Renal pelvis (tissue), 4 donors: ENCODE results near the gene CCHCR1. TPM values are rescaled to one million over a fixed set of nuclear protein-coding genes. Genes with fewer than 3 reads are reported as not detected.

Source experiments
- DNase-seq: peaks from one replicate; pipeline ENCODE4 v3.0.0-alpha.2; 2013
- polyA plus RNA-seq, 3 donors: library from polyadenylated mRNA; unstranded; fragments of 120-200 nt; gene quantifications; one replicate each; pipeline ENCODE4 v1.2.1, GENCODE V29; 2013; ENCODE audit not compliant: insufficient read length in 3 of 3

Gene CCHCR1
- polyA plus RNA-seq, 3 donors, result 35.4 to 48.5 (median 41.7) TPM

- DNase-seq, result no peak
Observed at GRCh38 chr6:31111712-31112111, 45.9 kb downstream of the CCHCR1 start.

GRCh38 chr6:31110825-31111582 lies 46.6 kb downstream of the CCHCR1 start:
- no peak for DNase-seq

GRCh38 chr6:31107052-31107451 lies 50.5 kb downstream of the CCHCR1 start:
- DNase-seq, result no peak

GRCh38 chr6:31103136-31103535 lies 54.5 kb downstream of the CCHCR1 start:
- no peak for DNase-seq

- no peak for DNase-seq
Observed at GRCh38 chr6:31098449-31098938, 59.1 kb downstream of the CCHCR1 start.

GRCh38 chr6:31096656-31097055 lies 60.9 kb downstream of the CCHCR1 start:
- no peak for DNase-seq

- DNase-seq, result no peak
Observed at GRCh38 chr6:31096215-31096614, 61.4 kb downstream of the CCHCR1 start.

- DNase-seq, result no peak
Observed at GRCh38 chr6:31094389-31094881, 63.2 kb downstream of the CCHCR1 start.

GRCh38 chr6:31092769-31093505 lies 64.7 kb downstream of the CCHCR1 start:
- DNase-seq, result no peak

Other genes starting within 250 kb of the CCHCR1 start
- 10 to 100 TPM; 48.1 to 50.5 (median 48.9) TPM for gene GTF2H4, start 249.6 kb downstream of the CCHCR1 start, polyA plus RNA-seq
- 10 to 100 TPM; 45.6 to 64.7 (median 55.3) TPM for gene VARS2, start 243.6 kb downstream of the CCHCR1 start, polyA plus RNA-seq
- 1 to 10 TPM in 2 of 3 donors, under 1 TPM in 1; 0.63 to 1.7 (median 1.2) TPM for gene SFTA2, start 225.6 kb downstream of the CCHCR1 start, polyA plus RNA-seq
- gene MUCL3, start 216.8 kb downstream of the CCHCR1 start, polyA plus RNA-seq, result under 1 TPM; 0.07 to 0.13 (median 0.09) TPM
- gene MUC21, start 174.1 kb downstream of the CCHCR1 start, polyA plus RNA-seq, result under 1 TPM in 1 of 3 donors, not detected in 2; 0.09 TPM
- not detected for gene MUC22, start 147.3 kb downstream of the CCHCR1 start, polyA plus RNA-seq
- gene C6orf15, start 45.2 kb downstream of the CCHCR1 start, polyA plus RNA-seq, result not detected
- gene PSORS1C1, start 43.0 kb downstream of the CCHCR1 start, polyA plus RNA-seq, result under 1 TPM in 1 of 3 donors, not detected in 2; 0.36 TPM
- gene CDSN, start 37.4 kb downstream of the CCHCR1 start, polyA plus RNA-seq, result under 1 TPM in 1 of 3 donors, not detected in 2; 0.06 TPM
- gene PSORS1C2, start 18.7 kb downstream of the CCHCR1 start, polyA plus RNA-seq, result under 1 TPM in 1 of 3 donors, not detected in 2; 0.10 TPM
- gene TCF19, start 787 bp upstream of the CCHCR1 start, polyA plus RNA-seq, result 10 to 100 TPM; 16.3 to 21.4 (median 17.3) TPM
- 1 to 10 TPM; 1.9 to 9.2 (median 7.2) TPM for gene POU5F1, start 12.9 kb upstream of the CCHCR1 start, polyA plus RNA-seq
- 100 to 1,000 TPM in 2 of 3 donors, 10 to 100 TPM in 1; 75.0 to 156 (median 150) TPM for gene HLA-C, start 114.3 kb upstream of the CCHCR1 start, polyA plus RNA-seq
- gene HLA-B, start 199.4 kb upstream of the CCHCR1 start, polyA plus RNA-seq, result 100 to 1,000 TPM; 104 to 117 (median 116) TPM
- 10 to 100 TPM in 2 of 3 donors, 1 to 10 TPM in 1; 7.0 to 11.8 (median 11.4) TPM for gene MICA, start 245.8 kb upstream of the CCHCR1 start, polyA plus RNA-seq